ENCODE results near the gene ZNF821.
"Not testable (repeated sequence)": the region's sequence is repeated elsewhere in the genome, so short reads cannot be mapped to it uniquely, and the experiment has no call there.

Gene ZNF821

DNA sequence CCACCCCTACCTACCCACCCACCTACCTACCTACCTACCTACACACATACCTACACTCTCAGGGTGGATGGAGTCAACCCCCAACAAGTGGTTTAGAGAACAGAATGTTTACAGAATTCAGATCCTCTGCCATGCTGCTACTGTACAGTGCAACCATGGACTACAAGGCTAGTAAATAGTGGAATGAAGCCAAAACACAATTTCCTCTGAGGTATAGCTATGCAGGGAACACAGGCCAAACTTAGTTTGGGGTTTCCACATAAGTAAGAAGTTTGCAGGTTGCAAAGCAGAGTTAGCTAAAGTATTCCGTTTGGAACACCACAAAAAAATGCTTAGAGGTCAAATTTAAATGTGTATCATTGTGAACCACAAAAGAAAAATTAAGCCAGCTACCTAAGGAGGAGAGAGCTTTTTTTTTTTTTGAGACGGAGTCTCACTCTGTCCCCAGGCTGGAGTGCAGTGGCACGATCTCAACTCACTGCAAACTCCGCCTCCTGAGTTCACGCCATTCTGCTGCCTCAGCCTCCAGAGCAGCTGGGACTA is 72.7 kb downstream of the ZNF821 start:
- H3K4me3 ChIP-seq (ENCODE audit: extremely low read depth, insufficient read depth, low read length, poor library complexity, severe bottlenecking) = no peak overlapping the region
- no peaks in the 10 kb centered on the region for H3K9me3 ChIP-seq (ENCODE audit: control insufficient read depth, low read length)
- no peak overlapping the region for H3K27ac ChIP-seq (ENCODE audit: low read depth, low read length, severe bottlenecking)
- H3K4me1 ChIP-seq (ENCODE audit: control insufficient read depth, insufficient read depth, low read length, poor library complexity, severe bottlenecking) = no peaks in the 10 kb centered on the region
- 94 to 100% methylated on average over 2 to 3 of the region's 5 CpGs for WGBS, 2 experiments (ENCODE audit: insufficient coverage in 2 of 2)
- H3K36me3 ChIP-seq (ENCODE audit: control insufficient read depth, insufficient read depth, low read length) = peaks cover 3% of the 10 kb centered on the region

DNA sequence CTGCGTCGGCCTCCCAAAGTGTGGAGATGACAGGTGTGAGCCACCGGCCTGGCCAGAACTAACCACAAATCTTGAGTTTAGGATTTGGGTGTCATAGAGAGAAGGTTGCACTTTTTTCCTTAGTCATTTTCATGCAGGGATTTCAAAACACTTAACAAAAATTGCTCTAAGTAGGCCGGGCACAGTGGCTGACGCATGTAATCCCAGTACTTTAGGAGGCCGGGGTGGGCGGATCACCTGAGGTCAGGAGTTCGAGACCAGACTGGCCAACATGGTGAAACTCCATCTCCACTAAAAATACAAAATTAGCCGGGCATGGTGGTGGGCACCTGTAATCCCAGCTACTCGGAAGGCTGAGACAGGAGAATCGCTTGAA is 73.8 kb downstream of the ZNF821 start:
- not testable (repeated sequence) for H3K9me3 ChIP-seq (ENCODE audit: control insufficient read depth, low read length); H3K36me3 ChIP-seq (ENCODE audit: control insufficient read depth, insufficient read depth, low read length); H3K4me3 ChIP-seq (ENCODE audit: extremely low read depth, insufficient read depth, low read length, poor library complexity, severe bottlenecking); H3K27ac ChIP-seq (ENCODE audit: low read depth, low read length, severe bottlenecking); H3K4me1 ChIP-seq (ENCODE audit: control insufficient read depth, insufficient read depth, low read length, poor library complexity, severe bottlenecking)
- 93 to 98% methylated on average over 10 of the region's 11 CpGs for WGBS, 2 experiments (ENCODE audit: insufficient coverage in 2 of 2)

All from mesodermal cell (in vitro differentiated cells).